PC-3 (cell line): Measurements from ENCODE around the gene MAPK8.

Experiments
- CTCF ChIP-seq: fragments of 300-600 bp; sonication (generic); conservative IDR thresholded peaks from 2 replicates; pipeline ENCODE4 v1.5.1; 2017; ENCODE audit warnings: antibody characterized with exemption, low read depth, mild to moderate bottlenecking, low read length
- EZH2 ChIP-seq: fragments of 300-600 bp; sonication (generic); IDR thresholded peaks from one replicate; pipeline ENCODE4 v1.6.1; 2017; ENCODE audit warnings: antibody characterized with exemption, mild to moderate bottlenecking, low read length; ENCODE audit not compliant: unreplicated experiment

GRCh38 chr10:48412933-48413332 lies 106.5 kb downstream of the MAPK8 start:
- TF ChIP-seq EZH2 (no peak), CTCF (no peak)
